ENCODE results near the gene GAREM1.
"Not testable (repeated sequence)": the region's sequence is repeated elsewhere in the genome, so short reads cannot be mapped to it uniquely, and the experiment has no call there.

Gene GAREM1

GRCh38 chr18:32249147-32249929 lies 221.3 kb downstream of the GAREM1 start:
- DNase-seq, result no peak

DNA sequence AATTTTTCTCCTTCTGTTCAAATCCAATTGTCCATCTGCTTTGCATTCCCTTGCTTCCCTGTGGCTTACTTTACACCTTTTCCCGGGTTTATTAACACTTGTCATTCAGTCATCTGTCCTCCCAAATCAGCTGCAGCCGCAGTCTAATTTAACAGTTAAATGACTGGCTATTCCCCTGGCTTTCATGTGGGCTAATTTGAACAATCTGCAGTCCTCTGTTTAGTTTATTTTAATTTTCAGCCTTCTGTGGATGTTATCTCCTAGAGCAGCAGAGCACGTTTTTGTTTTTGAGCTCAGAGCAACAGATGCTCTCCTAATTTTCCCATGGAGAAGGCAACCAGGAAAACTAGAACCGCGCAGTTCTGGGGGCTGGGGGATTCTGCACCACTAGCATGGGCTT lies 225.8 kb downstream of the GAREM1 start:
- DNase-seq, result no peak

DNA sequence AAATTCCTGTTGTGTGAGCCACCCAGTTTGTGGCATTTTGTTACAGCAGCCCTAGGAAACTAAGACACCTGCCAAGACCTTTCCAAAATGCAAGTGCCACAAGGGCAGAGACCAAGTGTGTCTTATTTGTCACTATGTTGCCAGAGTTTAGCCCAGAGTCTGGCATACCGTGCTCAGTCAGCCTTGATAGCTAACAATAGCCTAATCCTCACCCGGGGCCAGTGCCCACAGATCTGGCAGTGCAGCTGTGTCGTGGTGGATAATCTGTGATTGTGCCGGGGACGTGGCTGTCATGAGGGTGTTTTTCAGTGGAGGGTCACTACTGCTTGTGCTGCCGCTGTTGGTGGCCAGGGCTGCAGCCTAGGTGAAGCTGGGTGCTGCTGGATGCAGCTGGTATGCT lies 227.3 kb downstream of the GAREM1 start:
- DNase-seq, result no peak

DNA sequence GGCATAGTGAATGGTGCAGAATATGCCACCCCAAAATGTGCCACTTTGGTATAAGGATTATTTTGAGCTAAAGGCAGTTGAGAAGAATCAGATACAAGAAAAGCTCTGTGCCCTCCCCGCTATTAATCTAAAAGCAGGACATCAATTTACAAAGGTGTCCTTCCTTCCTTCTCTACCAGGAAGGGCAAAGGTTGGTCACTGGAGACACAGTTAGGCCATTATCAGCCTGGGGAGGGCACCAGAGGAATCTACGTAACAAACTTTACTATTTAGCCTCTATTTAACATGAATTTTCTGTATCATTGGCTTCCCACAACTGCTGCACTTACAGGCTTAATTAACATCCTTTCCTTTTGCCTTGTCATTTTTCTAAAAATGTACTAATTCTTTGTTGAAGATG lies 228.3 kb downstream of the GAREM1 start:
- DNase-seq, result no peak

DNA sequence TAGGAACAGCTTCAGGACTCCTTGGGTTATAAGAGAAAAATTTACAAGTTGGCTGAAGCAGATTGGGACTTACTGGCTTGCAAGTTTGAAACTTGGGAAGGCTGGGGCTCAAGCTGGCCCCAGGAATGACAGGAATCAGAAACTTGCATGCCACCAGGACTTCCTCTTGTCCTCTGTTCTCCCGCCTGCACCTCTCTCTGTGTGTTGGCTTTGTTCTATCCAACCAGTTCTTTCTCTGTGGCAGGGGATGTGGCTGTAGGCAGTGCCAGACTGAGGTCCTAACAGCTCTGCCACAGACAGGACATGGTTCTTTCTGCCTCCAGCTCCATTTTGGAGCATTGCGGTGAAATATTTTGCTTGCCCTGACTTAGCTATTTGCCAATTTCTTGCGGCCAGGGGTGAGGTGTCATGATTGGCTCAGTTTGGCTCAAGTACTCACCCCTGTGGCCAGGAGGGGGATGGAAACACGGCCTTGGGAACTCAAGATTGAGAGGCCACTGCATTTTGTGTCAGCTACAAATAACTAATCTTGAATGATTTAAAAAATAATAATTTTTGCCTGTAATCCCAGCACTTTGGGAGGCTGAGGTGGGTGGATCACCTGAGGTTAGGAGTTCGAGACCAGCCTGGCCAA lies 231.9 kb downstream of the GAREM1 start:
- DNase-seq, result no peak

DNA sequence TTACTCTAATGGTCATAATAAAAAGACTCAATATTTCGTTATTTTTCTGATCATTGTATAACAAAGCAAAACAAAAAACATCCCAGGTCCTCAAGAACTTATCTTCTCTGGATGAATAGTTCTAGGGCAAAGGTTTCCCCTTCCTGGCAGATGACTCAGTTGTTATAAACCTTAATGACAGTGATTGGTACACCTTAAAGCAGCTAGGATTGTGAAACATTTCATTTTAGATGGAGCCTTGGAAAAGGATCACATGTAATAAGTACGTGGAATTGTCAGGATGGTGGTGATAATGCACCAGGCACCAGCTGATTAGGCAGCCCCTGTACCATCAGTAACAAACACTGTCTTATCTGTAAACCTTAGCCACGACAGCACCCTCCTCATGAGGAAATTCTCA lies 233.6 kb downstream of the GAREM1 start:
- no peak for DNase-seq

DNA sequence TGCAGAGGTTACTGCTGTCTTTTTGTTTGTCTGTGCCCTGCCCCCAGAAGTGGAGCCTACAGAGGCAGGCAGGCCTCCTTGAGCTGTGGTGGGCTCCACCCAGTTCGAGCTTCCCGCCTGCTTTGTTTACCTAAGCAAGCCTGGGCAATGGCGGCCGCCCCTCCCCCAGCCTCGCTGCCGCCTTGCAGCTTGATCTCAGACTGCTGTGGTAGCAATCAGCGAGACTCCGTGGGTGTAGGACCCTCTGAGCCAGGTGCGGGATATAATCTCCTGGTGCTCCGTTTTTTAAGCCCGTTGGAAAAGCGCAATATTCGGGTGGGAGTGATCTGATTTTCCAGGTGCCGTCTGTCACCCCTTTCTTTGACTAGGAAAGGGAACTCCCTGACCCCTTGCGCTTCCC lies 237.3 kb downstream of the GAREM1 start:
- not testable (repeated sequence) for DNase-seq

GRCh38 chr18:32219431-32220018 lies 251.2 kb downstream of the GAREM1 start:
- DNase-seq, result no peak

DNA sequence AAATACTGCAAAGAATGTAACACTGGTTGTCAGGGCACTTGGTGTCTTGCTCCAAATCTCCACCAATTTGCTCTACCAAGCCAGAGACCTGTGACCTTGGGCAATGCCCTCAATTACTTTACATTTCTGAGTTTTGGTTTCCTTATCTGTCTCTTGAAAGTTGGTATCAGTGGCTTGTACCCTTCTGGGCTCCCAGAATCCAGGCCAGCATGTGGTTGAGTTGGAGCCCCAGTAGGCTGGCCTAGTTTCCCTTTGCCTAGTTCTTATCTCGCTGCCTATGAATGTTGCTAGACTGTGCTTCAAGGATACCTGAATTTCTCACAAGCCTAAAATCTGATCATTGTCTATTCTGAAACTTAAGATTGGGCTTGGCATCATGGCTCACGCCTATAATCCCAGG lies 254.3 kb downstream of the GAREM1 start:
- no peak for DNase-seq

- DNase-seq, result no peak
Measured at GRCh38 chr18:32213693-32214092, 257.0 kb downstream of the GAREM1 start.
